Testis (tissue), 3 donors: ENCODE results near the gene LNP1. TPM values are rescaled to one million over a fixed set of nuclear protein-coding genes. Genes with fewer than 3 reads are reported as not detected.

Experiments used
- DNase-seq: peaks from one replicate; pipeline ENCODE4 v3.0.0-alpha.2; 2019
- H3K27ac ChIP-seq, 2 donors: fragments of 200-600 bp; sonication (generic); one replicate each; pipeline ENCODE4 v1.5.1; 2019
- H3K27me3 ChIP-seq: fragments of 200-600 bp; sonication (generic); one replicate; pipeline ENCODE4 v1.5.1; 2019
- H3K36me3 ChIP-seq: fragments of 200-600 bp; sonication (generic); one replicate; pipeline ENCODE4 v1.5.1; 2017; ENCODE audit warnings: low read depth; ENCODE audit errors: missing control alignments
- H3K4me1 ChIP-seq: fragments of 200-600 bp; sonication (generic); one replicate; pipeline ENCODE4 v1.5.1; 2019
- H3K4me3 ChIP-seq, 2 donors: fragments of 200-600 bp; sonication (generic); one replicate each; pipeline ENCODE4 v1.5.1; 2017 to 2019
- H3K9me3 ChIP-seq: fragments of 200-600 bp; sonication (generic); one replicate; pipeline ENCODE4 v1.5.1; 2017
- POLR2A ChIP-seq: fragments of 450-650 bp; IDR thresholded peaks from one replicate; pipeline ENCODE4 v1.6.1; 2017; ENCODE audit warnings: antibody characterized with exemption, mild to moderate bottlenecking, moderate library complexity
- WGBS, 2 donors: methylation state at CpG; one replicate each; pipeline ENCODE4 v1.1.5; 2018; 5-methylcytosine and 5-hydroxymethylcytosine counted together
- intact Hi-C: fragments of 100-400 bp; cut with DNase I; formaldehyde crosslinking; loops from one replicate; pipeline ENCODE4 v1.15.1; 2023; ENCODE audit warnings: low total_unique reads
- polyA plus RNA-seq: library from polyadenylated mRNA; stranded (reverse); fragments of 350-450 nt; fragmentation: Illumina TruSeq; extraction: RNeasy Lipid Tissue Mini Kit (QIAGEN cat#74804); gene quantifications from one replicate; pipeline ENCODE4 v1.2.3, GENCODE V29; 2014; ENCODE audit warnings: low read depth, low replicate concordance; ENCODE audit not compliant: insufficient read depth
- total RNA-seq, 2 donors: library from RNA; depleted of rRNA; stranded (reverse); fragments of >200 nt; gene quantifications; one replicate each; pipeline ENCODE4 v1.2.3, GENCODE V29; 2016
- TF ChIP-seq, protein P1 (sequence below), 3 experiments: fragments of 450-650 bp in 2 of 3; fragments of 200-600 bp in 1 of 3; sonication (generic) in 1 of 3; IDR thresholded peaks; one replicate each; pipeline ENCODE4 v1.5.1; 2016 to 2019; ENCODE audit warnings: antibody characterized with exemption in 3 of 3, mild to moderate bottlenecking in 2 of 3, moderate library complexity in 1 of 3

LNP1 gene
- total and polyA plus RNA-seq, 3 donors from 2014 or later, result 14.1 to 57.6 (median 20.9) TPM

DNA sequence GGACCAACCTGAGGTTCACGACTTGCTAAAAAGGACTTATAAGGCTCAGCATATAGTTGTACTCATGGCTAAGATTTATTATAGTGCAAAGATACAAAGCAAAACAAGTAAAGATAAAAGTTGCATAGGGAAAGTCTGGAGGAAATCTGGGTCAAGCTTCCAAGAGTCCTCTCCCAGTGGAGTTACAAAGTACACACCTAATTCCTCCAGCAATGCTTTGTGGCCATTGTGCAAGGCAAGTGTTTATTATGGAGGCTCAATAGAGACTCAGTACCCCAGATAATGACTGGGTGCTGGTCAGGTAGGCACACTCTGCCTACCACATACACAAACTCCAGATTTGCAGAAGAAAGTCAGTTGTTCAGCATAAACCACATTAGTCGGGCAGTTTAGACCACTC is 22.9 kb downstream of the LNP1 start:
- Histone ChIP-seq H3K36me3 (no peaks in the 10 kb centered on the region), H3K27ac (no peak overlapping the region), H3K4me1 (no peaks in the 10 kb centered on the region), H3K9me3 (no peaks in the 10 kb centered on the region), H3K27me3 (no peaks in the 10 kb centered on the region), H3K4me3 (no peak overlapping the region)
- WGBS, 2 donors, result 80 to 89% methylated on average over 2 of the region's 2 CpGs
- no peak for TF ChIP-seq POLR2A
- TF ChIP-seq, protein P1, sequence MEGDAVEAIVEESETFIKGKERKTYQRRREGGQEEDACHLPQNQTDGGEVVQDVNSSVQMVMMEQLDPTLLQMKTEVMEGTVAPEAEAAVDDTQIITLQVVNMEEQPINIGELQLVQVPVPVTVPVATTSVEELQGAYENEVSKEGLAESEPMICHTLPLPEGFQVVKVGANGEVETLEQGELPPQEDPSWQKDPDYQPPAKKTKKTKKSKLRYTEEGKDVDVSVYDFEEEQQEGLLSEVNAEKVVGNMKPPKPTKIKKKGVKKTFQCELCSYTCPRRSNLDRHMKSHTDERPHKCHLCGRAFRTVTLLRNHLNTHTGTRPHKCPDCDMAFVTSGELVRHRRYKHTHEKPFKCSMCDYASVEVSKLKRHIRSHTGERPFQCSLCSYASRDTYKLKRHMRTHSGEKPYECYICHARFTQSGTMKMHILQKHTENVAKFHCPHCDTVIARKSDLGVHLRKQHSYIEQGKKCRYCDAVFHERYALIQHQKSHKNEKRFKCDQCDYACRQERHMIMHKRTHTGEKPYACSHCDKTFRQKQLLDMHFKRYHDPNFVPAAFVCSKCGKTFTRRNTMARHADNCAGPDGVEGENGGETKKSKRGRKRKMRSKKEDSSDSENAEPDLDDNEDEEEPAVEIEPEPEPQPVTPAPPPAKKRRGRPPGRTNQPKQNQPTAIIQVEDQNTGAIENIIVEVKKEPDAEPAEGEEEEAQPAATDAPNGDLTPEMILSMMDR (IDR thresholded peaks at IDR 0.05), result no peak
- intact Hi-C loops, result no loop called here
- DNase-seq, result no peak

DNA sequence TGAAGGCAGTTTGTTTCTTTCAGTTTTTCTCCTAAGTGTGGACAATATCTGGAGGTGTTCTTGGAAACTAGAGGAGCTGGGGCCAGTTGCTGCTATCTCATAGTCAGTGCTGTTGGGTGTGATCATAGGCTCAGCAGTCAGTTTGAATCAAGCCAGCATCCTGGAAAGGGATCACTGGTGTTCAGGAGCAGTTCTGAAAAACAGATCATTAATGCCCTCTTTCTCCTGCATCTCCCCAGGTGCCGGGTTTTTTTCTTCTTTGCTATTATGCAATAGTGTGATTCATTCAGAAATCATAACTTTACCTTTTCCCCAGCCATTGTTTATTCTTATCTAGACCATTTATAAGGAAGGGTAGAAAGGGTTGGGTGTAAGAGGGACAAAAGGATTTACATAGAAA is 24.0 kb downstream of the LNP1 start:
- intact Hi-C loops, result no loop called here
- Histone ChIP-seq H3K27me3 (no peaks in the 10 kb centered on the region), H3K27ac (no peak overlapping the region), H3K4me3 (no peak overlapping the region), H3K9me3 (no peaks in the 10 kb centered on the region), H3K36me3 (no peaks in the 10 kb centered on the region), H3K4me1 (no peaks in the 10 kb centered on the region)
- WGBS, 2 donors, result 90 to 100% methylated on average over 1 of the region's 1 CpG
- no peak for TF ChIP-seq POLR2A
- TF ChIP-seq, protein P1 (IDR thresholded peaks at IDR 0.05), result no peak
- no peak for DNase-seq

DNA sequence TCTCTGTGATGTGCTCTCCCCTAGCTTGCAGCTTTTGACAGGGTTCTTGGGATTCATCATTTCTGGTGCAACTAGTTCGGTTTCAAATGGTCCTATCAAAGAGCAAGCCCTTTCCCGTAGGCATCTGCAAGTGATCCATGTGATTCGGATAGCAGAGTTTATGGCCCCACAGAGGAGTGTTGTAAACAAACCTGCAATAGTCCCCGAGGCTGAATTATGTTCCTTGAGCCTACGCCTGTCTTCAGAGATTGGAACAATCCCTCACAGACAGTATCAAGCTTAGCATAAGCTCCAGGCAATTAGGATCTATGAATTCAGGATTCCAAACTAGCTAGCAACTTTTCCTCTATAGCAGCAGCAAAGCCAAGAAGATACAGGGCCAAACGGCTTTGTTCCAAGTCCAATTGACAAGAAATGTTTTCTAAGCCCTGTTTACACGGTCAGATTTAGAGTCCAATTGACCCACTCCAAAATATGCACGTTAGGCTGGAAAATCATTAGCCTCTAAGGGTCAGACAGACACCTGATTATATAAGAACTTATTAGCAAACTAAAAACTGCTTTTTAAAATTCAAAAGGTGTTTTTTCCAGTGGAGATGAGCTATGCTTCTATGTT is 24.8 kb downstream of the LNP1 start:
- no peaks in the 10 kb centered on the region for H3K4me1 ChIP-seq
- H3K9me3 ChIP-seq, result no peaks in the 10 kb centered on the region
- 50 to 63% methylated on average over 8 of the region's 8 CpGs for whole genome bisulfite sequencing, 2 donors
- no peaks in the 10 kb centered on the region for H3K27me3 ChIP-seq
- H3K27ac ChIP-seq, result no peak overlapping the region
- intact Hi-C loops, result no loop called here
- DNase-seq, result no peak
- no peaks in the 10 kb centered on the region for H3K36me3 ChIP-seq
- H3K4me3 ChIP-seq, result no peak overlapping the region
- TF ChIP-seq, protein P1 (IDR thresholded peaks at IDR 0.05), result no peak
- TF ChIP-seq POLR2A, result no peak

DNA sequence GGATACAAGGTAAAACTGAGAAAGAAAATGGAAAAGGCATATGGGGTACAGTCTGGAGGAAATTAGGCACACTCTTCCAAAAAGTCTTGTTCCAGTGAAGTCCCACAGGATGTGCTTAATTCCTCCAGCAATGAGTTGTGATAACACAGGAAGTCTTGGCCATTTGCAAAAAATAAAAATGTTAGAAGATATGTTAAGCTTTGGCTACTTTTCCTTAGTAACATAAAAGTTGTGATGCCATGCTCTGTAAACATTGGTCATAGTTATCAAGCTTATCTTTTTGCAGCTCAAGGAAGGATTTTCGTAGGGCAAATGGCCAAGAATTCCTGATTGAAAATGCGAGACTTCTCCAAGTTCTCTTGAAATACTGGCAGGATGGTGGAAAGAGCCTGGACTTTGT is 26.4 kb downstream of the LNP1 start:
- Histone ChIP-seq H3K4me1 (no peaks in the 10 kb centered on the region), H3K36me3 (no peaks in the 10 kb centered on the region), H3K27me3 (no peaks in the 10 kb centered on the region), H3K9me3 (no peaks in the 10 kb centered on the region), H3K4me3 (no peak overlapping the region), H3K27ac (no peak overlapping the region)
- no peak for DNase-seq
- 52 to 66% methylated on average over 2 of the region's 2 CpGs for WGBS, 2 donors
- intact Hi-C loops, result no loop called here
- TF ChIP-seq, protein P1 (IDR thresholded peaks at IDR 0.05), result no peak
- no peak for TF ChIP-seq POLR2A

DNA sequence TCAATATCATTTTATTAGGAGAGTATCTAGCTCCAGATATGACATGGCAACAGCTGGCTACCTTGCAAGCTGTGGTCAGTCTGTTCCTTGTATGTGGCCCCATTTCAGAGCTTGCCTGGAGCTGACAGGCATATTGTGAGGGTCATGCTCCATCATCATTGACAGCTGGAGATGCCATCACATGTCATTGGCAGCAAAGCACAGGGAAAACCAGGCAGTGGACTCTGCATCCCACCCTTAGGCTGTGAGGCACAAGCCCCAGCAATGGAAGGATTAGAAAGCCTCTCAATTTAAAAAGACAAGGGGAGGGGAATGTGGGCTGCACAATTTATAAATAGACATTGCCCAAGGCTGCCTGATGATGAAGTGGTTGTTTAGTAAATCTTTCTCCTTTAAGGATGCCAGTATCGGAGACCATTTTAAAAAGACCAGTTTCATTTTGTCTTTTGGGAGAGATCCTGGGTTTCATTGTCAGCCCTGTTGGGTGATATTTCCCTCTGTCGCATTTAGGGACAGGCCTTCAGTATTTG is 27.9 kb downstream of the LNP1 start:
- no peak overlapping the region for H3K27ac ChIP-seq
- no peaks in the 10 kb centered on the region for H3K36me3 ChIP-seq
- no peak for TF ChIP-seq POLR2A
- TF ChIP-seq, protein P1 (IDR thresholded peaks at IDR 0.05), result no peak
- 84 to 92% methylated on average over 2 of the region's 2 CpGs for WGBS, 2 donors
- H3K9me3 ChIP-seq, result no peaks in the 10 kb centered on the region
- H3K27me3 ChIP-seq, result no peaks in the 10 kb centered on the region
- H3K4me1 ChIP-seq, result no peaks in the 10 kb centered on the region
- DNase-seq, result no peak
- intact Hi-C loops, result no loop called here
- no peak overlapping the region for H3K4me3 ChIP-seq
